ENCODE results near the gene PLAAT3.
"Not testable (repeated sequence)": the region's sequence is repeated elsewhere in the genome, so short reads cannot be mapped to it uniquely, and the experiment has no call there.

The PLAAT3 gene

GRCh38 chr11:63569570-63569969, 44.7 kb downstream of the PLAAT3 start:
- no peak for DNase-seq (ENCODE audit: low read depth in 2 of 2, low spot score in 1 of 2)

DNA sequence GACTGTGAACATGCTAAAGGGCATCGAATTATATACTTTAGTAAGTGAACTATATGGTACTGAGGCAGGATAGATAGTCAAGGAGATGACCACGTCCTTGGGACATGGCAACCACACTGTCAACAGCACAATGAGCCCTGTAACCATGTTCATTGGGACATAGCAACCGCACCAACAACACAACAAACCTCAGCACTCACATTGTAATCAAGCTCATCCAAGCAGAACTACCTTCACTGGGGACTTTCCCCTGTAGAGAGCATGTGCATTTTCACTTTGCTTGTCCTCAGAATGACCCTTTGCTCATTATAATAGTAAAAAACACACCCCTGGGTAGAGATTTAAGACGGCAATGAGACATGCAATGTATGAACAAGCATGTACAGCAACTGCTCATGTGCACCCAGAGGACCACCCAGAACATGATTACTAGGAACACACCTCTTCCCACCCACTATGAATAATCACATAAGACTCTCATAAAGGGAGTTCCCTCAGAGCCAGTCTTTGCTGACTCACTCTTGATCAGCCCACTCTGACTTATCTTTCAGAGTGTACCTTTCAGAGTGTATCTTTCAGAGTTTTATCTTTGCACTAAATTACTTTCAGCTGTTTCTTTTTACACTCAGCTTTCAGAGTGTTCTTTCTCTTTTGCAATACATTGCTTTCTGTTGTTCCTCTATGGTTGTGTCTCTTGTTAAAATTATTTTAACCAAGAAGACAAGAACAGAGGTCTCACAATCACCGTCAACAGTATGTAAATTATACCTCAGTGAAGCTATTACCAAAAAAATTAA, 47.0 kb downstream of the PLAAT3 start:
- DNase-seq (ENCODE audit: low read depth in 2 of 2, low spot score in 1 of 2): peak in 1 of 2 donors; percentile 41

DNA sequence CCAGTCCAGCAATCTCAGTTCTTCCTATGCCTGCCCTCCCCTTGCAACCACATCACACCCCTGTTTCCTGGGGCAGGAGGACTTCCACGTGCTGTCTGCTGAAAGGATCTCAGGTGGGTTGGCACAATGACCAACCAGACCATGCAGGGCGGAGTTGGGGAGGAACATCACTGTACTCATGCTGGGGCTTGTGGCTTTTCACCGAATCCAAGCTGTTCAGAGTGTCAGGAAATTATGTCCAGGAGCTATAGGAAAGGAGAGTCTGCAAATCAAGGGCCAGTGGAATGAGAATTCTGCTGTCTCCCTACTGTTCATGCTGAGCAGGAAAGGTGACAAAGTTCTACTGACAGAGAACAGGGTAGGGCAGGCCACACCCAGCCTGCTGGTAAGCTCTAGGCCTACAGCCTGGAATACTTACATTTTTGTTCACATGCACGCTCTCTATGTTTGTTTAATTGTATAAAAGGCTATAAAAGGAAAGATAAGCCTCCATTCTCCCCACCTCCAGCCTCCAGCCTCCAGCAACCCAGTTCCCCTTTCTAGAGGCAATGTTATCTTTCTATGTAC, 49.4 kb downstream of the PLAAT3 start:
- no peak for DNase-seq (ENCODE audit: low read depth in 2 of 2, low spot score in 1 of 2)

- no peak for DNase-seq (ENCODE audit: low read depth in 2 of 2, low spot score in 1 of 2)
Measured at GRCh38 chr11:63564056-63564774, 50.0 kb downstream of the PLAAT3 start.

- no peak for DNase-seq (ENCODE audit: low read depth in 2 of 2, low spot score in 1 of 2)
Measured at GRCh38 chr11:63563201-63564055, 50.8 kb downstream of the PLAAT3 start, which contains the start of gene PLAAT2. Gene PLAAT2 (minus strand): TSS chr11:63563379. CDS start chr11:63563324, 55 bp downstream.

DNA sequence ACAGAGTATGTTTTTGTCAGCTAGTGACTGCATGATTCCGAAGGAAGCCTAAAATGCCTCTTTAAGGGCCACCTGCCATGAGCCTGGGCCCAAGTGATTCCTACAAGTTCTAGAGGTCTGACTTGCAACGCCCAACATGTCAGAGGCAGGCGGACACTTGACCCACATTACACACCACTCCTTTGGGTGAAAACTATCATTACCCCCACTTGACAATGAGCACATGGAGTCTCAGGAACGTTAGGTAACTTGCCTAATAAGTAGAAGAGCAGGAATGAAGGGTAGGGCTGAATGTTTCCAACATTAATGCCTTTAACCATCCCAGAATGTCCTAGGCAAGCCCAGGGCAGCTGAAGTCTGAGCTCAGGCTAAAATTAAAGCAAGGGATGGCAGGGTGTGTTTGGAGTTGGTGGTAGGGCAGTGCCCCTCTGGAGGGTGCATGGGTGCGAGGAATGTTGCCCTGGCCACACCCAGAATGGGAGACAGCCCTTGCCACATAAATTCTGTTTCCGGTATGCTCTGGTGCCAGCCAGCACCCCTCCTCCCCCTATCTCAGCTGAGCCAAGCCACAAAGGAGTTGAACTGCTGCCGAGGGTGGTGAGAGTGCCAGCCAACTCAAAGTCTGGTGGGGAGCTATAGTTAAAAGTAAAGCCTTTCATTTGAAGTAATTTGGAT, 53.6 kb downstream of the PLAAT3 start:
- no peak for DNase-seq (ENCODE audit: low read depth in 2 of 2, low spot score in 1 of 2)

DNA sequence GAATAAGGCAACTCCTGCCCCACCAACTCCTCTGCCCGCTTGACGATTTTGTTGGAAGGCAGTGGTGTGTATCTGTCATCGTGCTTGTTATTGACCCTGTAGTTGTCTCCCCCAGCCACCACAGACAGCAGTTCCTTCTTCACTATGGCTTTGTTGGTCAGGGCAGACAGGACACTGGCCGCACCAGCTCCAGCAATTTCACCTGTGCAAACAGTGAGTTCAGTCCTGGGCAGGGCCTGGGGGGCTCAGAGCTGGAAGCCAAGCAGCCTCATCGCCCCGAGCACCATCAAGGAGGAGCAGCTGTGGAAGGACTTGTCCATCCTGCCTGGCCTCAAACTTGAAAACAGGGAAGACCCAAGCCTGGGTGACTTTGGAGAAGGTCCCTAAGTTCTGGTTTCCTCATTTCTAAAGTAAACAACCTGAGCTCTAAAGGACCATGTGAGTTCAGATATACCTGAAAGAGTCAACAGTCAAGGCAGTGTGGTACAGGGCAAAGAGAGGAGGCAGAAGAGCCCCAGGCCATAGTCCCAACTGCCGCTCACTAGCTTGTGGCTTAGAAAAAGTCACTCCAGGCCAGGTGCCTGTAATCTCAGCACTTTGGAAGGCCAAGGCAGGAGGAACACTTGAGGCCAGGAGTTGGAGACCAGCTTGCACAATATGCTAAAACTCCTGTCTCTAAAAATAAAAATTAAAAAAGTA, 55.6 kb downstream of the PLAAT3 start:
- no peak for DNase-seq (ENCODE audit: low read depth in 2 of 2, low spot score in 1 of 2)

DNA sequence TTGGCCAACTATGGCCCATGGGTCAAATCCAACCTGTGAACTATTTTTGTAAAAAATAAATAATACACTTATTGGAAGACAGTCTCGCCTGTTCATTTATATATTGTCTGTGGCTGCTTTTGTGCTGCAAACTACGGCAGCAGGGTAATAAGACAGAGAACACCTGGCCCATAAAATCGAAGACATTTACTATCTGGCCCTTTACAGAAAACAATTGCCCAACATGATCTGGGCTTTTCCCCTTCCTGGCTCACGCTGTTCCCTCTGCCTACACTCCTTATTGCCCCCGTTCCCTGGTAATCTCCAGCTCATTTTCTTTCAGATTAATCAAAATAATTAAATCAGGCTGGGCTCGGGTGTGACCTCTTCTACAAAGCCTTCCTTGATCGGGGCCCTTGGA, 56.7 kb downstream of the PLAAT3 start:
- DNase-seq (ENCODE audit: low read depth in 2 of 2, low spot score in 1 of 2): no peak

GRCh38 chr11:63556404-63557013, 57.7 kb downstream of the PLAAT3 start:
- DNase-seq (ENCODE audit: low read depth in 2 of 2, low spot score in 1 of 2): no peak

- no peak for DNase-seq (ENCODE audit: low read depth in 2 of 2, low spot score in 1 of 2)
Measured at GRCh38 chr11:63554877-63555223, 59.4 kb downstream of the PLAAT3 start.

- DNase-seq (ENCODE audit: low read depth in 2 of 2, low spot score in 1 of 2): no peak
Measured at GRCh38 chr11:63553759-63554158, 60.5 kb downstream of the PLAAT3 start.

DNA sequence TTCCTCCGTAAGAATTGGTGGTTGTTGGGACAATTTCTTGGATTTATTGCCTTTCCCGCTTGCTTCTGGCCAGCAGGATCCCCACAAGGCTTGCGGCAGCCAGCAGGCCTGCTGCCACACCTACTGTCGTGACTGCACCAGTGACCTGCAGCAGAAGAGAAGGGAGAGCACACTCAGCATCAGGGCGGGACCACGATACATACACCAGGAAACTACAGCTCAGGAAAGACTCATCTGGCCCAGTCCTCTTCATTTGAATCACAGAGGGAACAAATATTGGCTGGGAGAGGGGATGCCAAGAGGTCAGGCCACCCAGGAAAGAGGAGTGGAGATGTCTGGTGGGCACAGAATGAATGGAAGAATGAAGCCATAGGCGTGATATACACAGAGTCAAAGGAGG, 61.3 kb downstream of the PLAAT3 start:
- DNase-seq (ENCODE audit: low read depth in 2 of 2, low spot score in 1 of 2): no peak

DNA sequence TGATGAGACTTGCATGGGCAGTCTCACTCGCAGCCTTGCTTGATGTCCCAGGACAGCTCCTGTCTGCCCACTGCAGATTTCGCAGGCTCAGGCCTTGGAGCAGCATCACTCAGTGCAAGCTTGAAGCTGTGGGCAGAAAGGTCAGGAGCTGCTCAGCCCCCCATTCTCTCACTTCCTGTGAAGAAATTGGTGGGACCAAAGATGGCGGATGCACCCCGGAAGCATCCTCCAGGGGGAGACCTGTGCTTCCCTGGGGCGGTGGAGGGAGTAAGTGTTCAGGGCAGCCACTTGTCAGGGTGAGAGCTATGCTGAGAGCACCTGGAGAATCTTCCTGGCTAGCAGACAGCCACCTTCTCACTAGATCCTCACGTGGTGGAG, 62.4 kb downstream of the PLAAT3 start:
- no peak for DNase-seq (ENCODE audit: low read depth in 2 of 2, low spot score in 1 of 2)

GRCh38 chr11:63551091-63551888, 62.9 kb downstream of the PLAAT3 start:
- no peak for DNase-seq (ENCODE audit: low read depth in 2 of 2, low spot score in 1 of 2)

DNA sequence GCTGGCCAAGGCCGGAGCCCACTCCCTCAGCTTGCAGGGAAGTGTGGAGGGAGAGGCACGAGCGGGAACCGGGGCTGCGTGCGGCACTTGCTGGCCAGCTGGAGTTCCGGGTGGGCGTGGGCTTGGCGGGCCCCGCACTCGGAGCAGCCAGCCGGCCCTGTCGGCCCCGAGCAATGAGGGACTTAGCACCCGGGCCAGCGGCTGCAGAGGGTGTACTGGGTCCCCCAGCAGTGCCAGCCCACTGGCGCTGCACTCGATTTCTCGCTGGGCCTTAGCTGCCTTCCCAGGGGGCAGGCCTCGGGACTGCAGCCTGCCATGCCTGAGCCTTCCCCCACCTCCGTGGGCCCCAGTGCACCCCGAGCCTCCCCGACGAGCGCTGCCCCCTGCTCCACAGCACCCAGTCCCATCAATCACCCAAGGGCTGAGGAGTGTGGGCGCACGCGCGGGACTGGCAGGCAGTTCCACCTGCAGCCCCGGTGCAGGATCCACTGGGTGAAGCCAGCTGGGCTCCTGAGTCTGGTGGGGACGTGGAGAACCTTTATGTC, 64.0 kb downstream of the PLAAT3 start:
- not testable (repeated sequence) for DNase-seq (ENCODE audit: low read depth in 2 of 2, low spot score in 1 of 2)

DNA sequence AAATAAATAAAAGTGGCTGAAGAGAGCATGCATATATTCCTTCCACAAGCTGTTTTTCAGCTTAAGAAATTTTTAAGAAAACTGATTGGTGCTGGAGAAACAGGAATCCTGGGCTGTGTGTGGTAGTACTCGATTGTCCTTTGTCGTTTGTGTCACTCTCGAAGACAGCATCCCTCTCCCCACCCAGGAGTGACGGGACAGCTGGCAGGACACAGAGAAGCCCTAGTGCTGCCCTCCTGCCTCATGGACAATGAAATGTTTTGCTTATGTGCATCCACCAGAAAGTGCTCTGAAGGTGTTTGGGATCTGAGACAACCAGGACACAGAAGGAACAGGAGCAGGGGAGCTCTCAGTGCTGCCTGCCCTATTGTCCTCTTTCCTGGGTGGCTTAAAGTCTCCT, 64.8 kb downstream of the PLAAT3 start:
- no peak for DNase-seq (ENCODE audit: low read depth in 2 of 2, low spot score in 1 of 2)

DNA sequence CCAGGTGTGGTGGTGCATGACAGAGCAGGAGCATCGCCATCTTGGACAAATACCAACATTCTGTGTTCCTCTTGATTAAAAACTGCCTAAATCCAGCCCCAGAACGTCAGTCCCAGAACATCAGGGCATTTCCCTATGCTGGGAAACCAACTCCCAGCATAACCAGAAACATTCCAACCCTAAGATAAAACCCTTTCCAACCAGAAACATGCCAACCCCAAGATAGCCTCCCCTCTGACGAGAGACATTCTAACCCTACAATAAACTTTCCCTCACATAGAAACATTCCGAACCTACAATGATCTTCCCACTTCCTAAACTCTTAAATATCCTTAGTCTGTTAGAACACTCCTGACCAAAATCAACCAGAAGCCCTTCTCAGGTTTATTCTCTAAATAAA, 66.1 kb downstream of the PLAAT3 start:
- no peak for DNase-seq (ENCODE audit: low read depth in 2 of 2, low spot score in 1 of 2)

GRCh38 chr11:63547061-63547460, 67.2 kb downstream of the PLAAT3 start:
- DNase-seq (ENCODE audit: low read depth in 2 of 2, low spot score in 1 of 2): no peak

- DNase-seq (ENCODE audit: low read depth in 2 of 2, low spot score in 1 of 2): no peak
Measured at GRCh38 chr11:63543711-63544110, 70.5 kb downstream of the PLAAT3 start.
